ENCODE results near the gene HS6ST1. TPM values are rescaled to one million over a fixed set of nuclear protein-coding genes. Genes with fewer than 3 reads are reported as not detected.

Gene HS6ST1
- total RNA-seq, 1 experiment from 2014 or later = 20.3 TPM

DNA sequence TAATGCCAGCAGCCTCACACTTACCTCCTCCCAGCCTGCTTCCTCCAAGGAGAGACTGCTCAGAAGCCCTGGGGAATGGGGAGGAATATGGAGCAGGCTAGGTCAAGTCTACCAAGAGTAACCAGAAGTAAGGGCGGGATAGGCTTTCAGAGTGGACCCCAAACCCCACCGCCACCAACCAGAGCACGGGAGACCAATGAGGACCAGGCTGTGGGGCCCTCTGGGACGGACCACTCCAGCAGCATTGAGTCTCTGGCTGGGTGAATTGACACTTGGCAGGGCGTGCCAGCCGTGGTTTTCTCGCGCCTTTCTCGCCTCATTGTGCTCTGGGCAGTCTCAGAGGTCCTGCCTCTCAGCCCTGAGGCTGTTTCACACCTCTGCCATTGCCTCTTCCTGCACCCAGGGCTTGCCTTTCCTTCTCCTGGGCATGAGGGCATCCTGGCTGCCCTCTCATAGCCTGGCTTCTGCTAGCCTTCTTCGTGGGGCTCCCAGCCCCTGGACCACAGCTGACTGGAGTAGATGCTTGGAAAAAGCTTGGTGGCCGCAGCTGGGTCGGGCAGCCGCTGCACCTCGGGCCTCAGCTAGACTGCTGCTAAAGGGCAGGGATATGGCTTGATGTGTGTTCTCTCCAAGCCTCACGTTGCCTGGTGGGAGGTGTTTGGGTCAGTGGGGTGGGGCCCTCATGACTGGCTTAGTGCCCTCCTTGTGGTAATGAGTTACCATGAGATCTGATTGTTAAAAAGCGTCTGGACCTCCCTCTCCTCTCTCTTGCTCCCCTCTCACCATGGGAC lies 40.5 kb upstream of the HS6ST1 start:
- Mint-ChIP-seq H3K9me3 (ENCODE audit: unreplicated experiment) (no peaks in the 10 kb centered on the region), H3K27me3 (ENCODE audit: insufficient read depth, unreplicated experiment) (no peaks in the 10 kb centered on the region), H3K4me1 (ENCODE audit: low read depth, unreplicated experiment) (peaks cover 13% of the 10 kb centered on the region), H3K4me3 (ENCODE audit: unreplicated experiment) (no peak overlapping the region), H3K36me3 (ENCODE audit: insufficient read depth, unreplicated experiment) (peaks cover 4% of the 10 kb centered on the region), H3K27ac (ENCODE audit: unreplicated experiment) (no peak overlapping the region)
- no peak overlapping the region for H3K4me3 ChIP-seq (ENCODE audit: low read depth, low read length)
- ChIA-PET POLR2A (no interaction called here), CTCF (no interaction called here)
- BruUV-seq (replicated peaks) = no TSS peak
- H3K4me1 ChIP-seq = peaks cover 26% of the 10 kb centered on the region
- no peaks in the 10 kb centered on the region; the same call in 1 of the 2 replicates for H3K9me3 ChIP-seq
- no peaks in the 10 kb centered on the region for H3K27me3 ChIP-seq (replicated peaks; ENCODE audit: control insufficient read depth, insufficient read depth, low read length)
- H3K36me3 ChIP-seq (ENCODE audit: control insufficient read depth, insufficient read depth, low read length) = no peaks in the 10 kb centered on the region
- intact Hi-C loops (cut with micrococcal nuclease; ENCODE audit: unreplicated experiment) = no loop called here
- TF ChIP-seq CTCF (IDR thresholded peaks at IDR 0.05; ENCODE audit: insufficient read depth in 1 of 2, low read depth in 1 of 2, low read length in 1 of 2, severe bottlenecking in 1 of 2, unreplicated experiment in 1 of 2) = no peak
- no peak for DNase-seq

- no peak for DNase-seq
- CTCF ChIA-PET = no interaction called here
- H3K9me3 Mint-ChIP-seq (ENCODE audit: unreplicated experiment) = no peaks in the 10 kb centered on the region
- H3K9me3 ChIP-seq = no peaks in the 10 kb centered on the region; the same call in 1 of the 2 replicates
- H3K27me3 ChIP-seq (replicated peaks; ENCODE audit: control insufficient read depth, insufficient read depth, low read length) = no peaks in the 10 kb centered on the region
- H3K27me3 Mint-ChIP-seq (ENCODE audit: insufficient read depth, unreplicated experiment) = no peaks in the 10 kb centered on the region
- no peaks in the 10 kb centered on the region for H3K36me3 Mint-ChIP-seq (ENCODE audit: insufficient read depth, unreplicated experiment)
- no peak for TF ChIP-seq CTCF (IDR thresholded peaks at IDR 0.05; ENCODE audit: insufficient read depth in 1 of 2, low read depth in 1 of 2, low read length in 1 of 2, severe bottlenecking in 1 of 2, unreplicated experiment in 1 of 2)
- no TSS peak for BruUV-seq (replicated peaks)
- peaks cover 13% of the 10 kb centered on the region for H3K4me1 ChIP-seq
- H3K27ac Mint-ChIP-seq (ENCODE audit: unreplicated experiment) = no peak overlapping the region
- H3K4me3 Mint-ChIP-seq (ENCODE audit: unreplicated experiment) = no peak overlapping the region
- H3K36me3 ChIP-seq (ENCODE audit: control insufficient read depth, insufficient read depth, low read length) = no peaks in the 10 kb centered on the region
- peaks cover 8% of the 10 kb centered on the region for H3K4me1 Mint-ChIP-seq (ENCODE audit: low read depth, unreplicated experiment)
- POLR2A ChIA-PET = no interaction called here
- no peak overlapping the region for H3K4me3 ChIP-seq (ENCODE audit: low read depth, low read length)
- intact Hi-C loops (cut with micrococcal nuclease; ENCODE audit: unreplicated experiment) = no loop called here
Measured at GRCh38 chr2:128357506-128358370, 39.1 kb upstream of the HS6ST1 start.

DNA sequence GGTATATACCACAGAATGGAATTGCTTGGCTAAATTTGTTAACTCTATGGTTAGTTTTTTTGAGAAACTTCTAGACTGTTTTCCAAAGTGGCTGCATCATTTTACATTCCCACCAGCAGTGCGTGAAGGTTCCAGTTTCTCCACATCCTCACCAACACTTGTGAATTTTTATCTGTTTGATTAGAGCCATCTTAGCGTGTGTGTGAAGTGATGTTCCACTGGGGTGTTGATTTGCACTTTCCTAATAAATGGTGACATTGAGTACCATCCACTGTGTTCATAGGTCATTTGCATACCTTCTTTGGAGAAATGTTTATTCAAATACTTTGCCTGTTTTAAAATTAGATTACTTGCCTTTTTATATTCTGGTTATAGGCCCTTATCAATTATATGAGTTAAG lies 37.5 kb upstream of the HS6ST1 start:
- no peak overlapping the region for H3K27ac Mint-ChIP-seq (ENCODE audit: unreplicated experiment)
- Histone ChIP-seq H3K9me3 (no peaks in the 10 kb centered on the region; the same call in 1 of the 2 replicates), H3K4me3 (ENCODE audit: low read depth, low read length) (no peak overlapping the region), H3K36me3 (ENCODE audit: control insufficient read depth, insufficient read depth, low read length) (no peaks in the 10 kb centered on the region), H3K27me3 (replicated peaks; ENCODE audit: control insufficient read depth, insufficient read depth, low read length) (no peaks in the 10 kb centered on the region), H3K4me1 (no peaks in the 10 kb centered on the region)
- CTCF ChIA-PET = no interaction called here
- POLR2A ChIA-PET = no interaction called here
- H3K36me3 Mint-ChIP-seq (ENCODE audit: insufficient read depth, unreplicated experiment) = no peaks in the 10 kb centered on the region
- H3K27me3 Mint-ChIP-seq (ENCODE audit: insufficient read depth, unreplicated experiment) = no peaks in the 10 kb centered on the region
- H3K4me3 Mint-ChIP-seq (ENCODE audit: unreplicated experiment) = no peak overlapping the region
- H3K4me1 Mint-ChIP-seq (ENCODE audit: low read depth, unreplicated experiment) = no peaks in the 10 kb centered on the region
- TF ChIP-seq CTCF (IDR thresholded peaks at IDR 0.05; ENCODE audit: insufficient read depth in 1 of 2, low read depth in 1 of 2, low read length in 1 of 2, severe bottlenecking in 1 of 2, unreplicated experiment in 1 of 2) = no peak
- BruUV-seq (replicated peaks) = no TSS peak
- DNase-seq = no peak
- no peaks in the 10 kb centered on the region for H3K9me3 Mint-ChIP-seq (ENCODE audit: unreplicated experiment)
- intact Hi-C loops (cut with micrococcal nuclease; ENCODE audit: unreplicated experiment) = no loop called here

Data from Caco-2 (cell line).